ENCODE measurements around the gene LCN10.
"Not testable (repeated sequence)": the region's sequence is repeated elsewhere in the genome, so short reads cannot be mapped to it uniquely, and the experiment has no call there.

Gene LCN10

DNA sequence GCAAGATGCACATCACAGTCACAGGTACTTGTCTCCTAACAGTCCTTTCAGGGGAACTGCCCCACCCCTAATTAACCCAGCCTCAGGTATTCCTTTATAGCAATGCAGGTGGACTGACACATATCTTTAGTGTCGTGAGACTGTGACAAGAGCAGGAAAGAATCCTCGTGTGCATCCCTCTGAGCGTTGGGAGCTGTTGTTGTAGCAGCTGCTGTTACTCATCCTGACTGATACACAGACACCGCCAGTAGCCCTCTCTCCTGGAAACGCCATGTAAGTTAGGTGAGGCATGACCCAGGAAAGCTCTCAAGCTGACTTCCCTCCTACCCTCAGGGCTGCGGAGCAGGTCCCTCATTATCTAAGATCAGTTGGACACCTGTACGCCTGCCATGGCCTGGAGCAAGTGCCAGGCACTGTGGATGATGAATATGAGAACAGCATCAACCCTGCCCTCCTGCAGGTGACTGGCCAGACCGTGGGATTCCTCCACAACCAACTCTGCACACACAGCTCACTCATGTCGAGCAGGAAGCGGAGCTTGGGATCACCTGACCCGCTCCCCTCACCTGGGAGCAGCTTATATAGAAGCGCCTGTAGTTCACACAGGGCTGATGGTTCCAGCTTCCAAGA is 31.8 kb upstream of the LCN10 start:
- DNase-seq, result peak in 3 of 10 donors; percentile 27 to 64 (median 33)
- intact Hi-C loops (cut with DNase I), result no loop called here

GRCh38 chr9:136773386-136774044 is 30.8 kb upstream of the LCN10 start:
- intact Hi-C loops (cut with DNase I), result no loop called here
- peak in 5 of 10 donors; percentile 56 to 89 (median 78) for DNase-seq

- peak in 3 of 10 donors; percentile 10 to 44 (median 15) for DNase-seq
- intact Hi-C loops (cut with DNase I), result no loop called here
These were observed 29.2 kb upstream of the LCN10 start for GRCh38 chr9:136771907-136772415.

DNA sequence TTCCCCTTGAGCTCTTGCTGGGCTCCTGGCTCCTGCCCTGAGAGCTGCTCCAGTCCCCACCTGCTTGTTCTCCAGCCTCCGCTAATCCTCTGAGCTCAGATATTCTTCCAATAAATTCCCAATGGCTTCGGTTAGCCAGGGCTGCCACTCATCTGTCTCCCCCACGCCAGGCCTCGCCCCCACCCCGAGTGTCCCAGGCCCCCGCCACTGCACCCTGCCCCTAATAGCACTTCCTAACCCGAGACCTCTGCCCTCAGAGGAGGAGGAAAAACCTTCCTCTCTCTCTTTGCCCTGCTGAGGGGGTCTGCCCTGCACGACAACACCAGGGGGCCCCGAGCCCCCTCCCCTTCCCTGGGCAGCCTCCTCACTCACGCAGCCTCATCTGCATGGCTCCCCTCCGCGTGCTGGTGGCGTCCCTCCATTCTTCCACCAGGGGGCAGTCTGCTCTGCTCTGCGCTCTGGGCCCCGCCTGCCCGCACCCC is 27.0 kb upstream of the LCN10 start:
- DNase-seq, result peak in 6 of 10 donors; percentile 47 to 89 (median 68)
- intact Hi-C loops (cut with DNase I), result no loop called here

DNA sequence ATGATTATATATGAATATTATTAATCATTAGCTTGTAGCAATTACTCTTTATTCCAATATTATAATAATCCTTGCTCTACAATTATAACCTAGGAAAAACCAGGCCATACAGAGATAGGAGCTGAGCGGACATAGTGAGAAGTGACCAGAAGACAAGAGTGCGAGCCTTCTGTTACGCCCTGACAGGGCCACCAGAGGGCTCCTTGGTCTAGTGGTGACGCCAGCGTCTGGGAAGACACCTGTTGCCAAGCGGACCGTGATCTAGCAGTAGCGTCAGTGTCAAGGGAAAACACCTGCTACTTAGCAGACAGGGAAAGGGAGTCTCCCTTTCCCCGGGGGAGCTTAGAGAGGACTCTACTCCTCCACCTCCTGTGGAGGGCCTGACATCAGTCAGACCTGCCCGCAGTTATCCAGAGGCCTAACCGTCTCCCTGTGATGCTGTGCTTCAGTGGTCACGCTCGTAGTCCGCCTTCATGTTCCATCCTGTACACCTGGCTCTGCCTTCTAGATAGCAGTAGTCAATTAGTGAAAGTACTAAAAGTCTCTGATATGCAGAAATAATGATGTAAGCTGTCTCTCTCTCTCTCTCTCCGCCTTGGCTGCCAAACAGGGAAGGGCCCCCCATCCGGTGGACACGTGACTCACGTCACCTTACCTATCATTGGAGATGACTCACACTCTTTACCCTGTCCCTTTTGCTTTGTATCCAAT is 23.8 kb upstream of the LCN10 start:
- intact Hi-C loops (cut with DNase I), result not testable (repeated sequence)
- DNase-seq, result peak in 8 of 10 donors; percentile 58 to 94 (median 66)

- intact Hi-C loops (cut with DNase I), result not testable (repeated sequence)
- peak in 3 of 10 donors; percentile 24 to 56 (median 52) for DNase-seq
These were observed 23.1 kb upstream of the LCN10 start for GRCh38 chr9:136765745-136766409.

GRCh38 chr9:136765041-136765440 is 22.3 kb upstream of the LCN10 start:
- intact Hi-C loops (cut with DNase I), result no loop called here
- peak in 2 of 10 donors; percentile 58 to 73 for DNase-seq

DNA sequence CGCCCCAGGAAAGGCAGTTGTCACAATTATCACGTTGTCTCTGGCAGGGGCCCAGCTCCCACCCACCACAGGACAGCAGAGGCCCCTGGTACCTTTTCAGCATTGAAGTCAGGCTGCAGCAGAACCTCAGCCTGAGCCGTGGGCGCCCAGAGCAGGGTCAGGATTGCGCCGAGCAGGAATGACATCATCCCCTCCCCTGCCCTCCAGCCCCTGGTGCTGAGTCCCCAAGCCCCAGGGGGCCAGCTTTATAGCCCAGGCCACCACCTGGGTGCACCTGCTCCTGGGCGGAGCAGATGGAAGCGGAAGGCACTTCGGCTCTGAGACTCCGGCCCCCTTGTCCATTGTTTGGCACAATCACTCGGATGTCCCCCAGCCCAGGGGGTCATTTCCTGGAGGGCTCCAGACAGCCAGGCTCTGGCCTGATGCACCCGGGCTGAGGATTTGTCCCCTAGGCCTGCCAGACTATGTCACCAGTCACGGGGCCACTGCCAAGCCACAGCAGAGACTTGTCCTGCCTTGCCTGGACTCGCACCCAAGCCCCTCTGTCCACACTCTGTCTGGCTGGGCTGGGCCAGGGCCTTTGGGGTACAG is 21.7 kb upstream of the LCN10 start, which contains the start of gene LCN15:
TSS of gene LCN15 (minus strand) at position 218 of the 591 bp plus-strand sequence. CDS start at position 188, 30 bp downstream.
- peak in 3 of 10 donors; percentile 39 to 69 (median 67) for DNase-seq
- intact Hi-C loops (cut with DNase I), result no loop called here

DNA sequence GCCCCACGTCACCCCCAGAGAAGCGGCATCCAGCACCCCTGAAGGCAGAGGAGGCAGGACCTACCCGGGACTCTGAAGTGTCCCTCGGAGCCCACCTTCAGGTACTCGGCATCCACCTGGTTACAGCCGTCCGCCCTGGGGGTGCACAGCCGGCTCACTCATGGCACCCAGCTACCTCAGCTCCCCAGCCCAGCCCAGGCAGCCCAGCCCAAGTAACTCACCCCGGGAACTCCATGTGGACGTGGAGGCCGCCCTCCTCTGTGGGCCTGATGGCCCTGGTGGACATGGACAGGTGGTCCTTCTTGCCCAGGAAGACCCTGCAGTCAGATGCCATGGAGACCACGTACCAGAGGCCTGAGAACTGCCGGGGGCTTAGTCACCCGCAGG is 20.9 kb upstream of the LCN10 start:
- DNase-seq, result peak in 3 of 10 donors; percentile 50 to 73 (median 61)
- intact Hi-C loops (cut with DNase I), result no loop called here

- DNase-seq, result peak in 4 of 10 donors; percentile 2 to 75 (median 60)
- intact Hi-C loops (cut with DNase I), result no loop called here
These were observed 20.3 kb upstream of the LCN10 start for GRCh38 chr9:136762915-136763648.

DNA sequence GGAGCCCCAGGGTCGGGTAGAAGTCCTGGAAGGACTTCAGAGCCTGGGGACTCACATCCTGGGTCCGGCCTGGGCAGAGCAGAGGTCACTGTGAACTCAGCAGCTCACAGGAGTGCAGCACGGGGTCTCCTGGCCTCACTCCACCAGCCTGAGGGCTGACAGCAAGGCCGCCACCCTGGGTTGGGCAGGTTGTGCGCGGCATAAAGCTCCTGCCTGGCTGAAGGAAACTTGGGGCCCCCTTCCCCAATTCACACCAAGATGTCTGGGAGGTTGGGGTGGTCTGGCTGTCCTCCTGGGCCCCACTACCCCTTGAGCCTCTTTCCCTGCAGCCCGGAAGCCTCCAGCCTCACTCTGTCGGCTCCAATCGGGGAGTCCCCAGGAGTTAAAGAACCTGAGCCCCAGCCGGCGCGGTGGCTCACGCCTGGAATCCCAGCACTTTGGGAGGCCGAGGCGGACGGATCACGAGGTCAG is 19.5 kb upstream of the LCN10 start:
- DNase-seq, result peak in 4 of 10 donors; percentile 5 to 76 (median 52)
- intact Hi-C loops (cut with DNase I), result no loop called here

GRCh38 chr9:136761545-136761981 is 18.8 kb upstream of the LCN10 start:
- DNase-seq, result peak in 4 of 10 donors; percentile 10 to 56 (median 38)
- intact Hi-C loops (cut with DNase I), result no loop called here

DNA sequence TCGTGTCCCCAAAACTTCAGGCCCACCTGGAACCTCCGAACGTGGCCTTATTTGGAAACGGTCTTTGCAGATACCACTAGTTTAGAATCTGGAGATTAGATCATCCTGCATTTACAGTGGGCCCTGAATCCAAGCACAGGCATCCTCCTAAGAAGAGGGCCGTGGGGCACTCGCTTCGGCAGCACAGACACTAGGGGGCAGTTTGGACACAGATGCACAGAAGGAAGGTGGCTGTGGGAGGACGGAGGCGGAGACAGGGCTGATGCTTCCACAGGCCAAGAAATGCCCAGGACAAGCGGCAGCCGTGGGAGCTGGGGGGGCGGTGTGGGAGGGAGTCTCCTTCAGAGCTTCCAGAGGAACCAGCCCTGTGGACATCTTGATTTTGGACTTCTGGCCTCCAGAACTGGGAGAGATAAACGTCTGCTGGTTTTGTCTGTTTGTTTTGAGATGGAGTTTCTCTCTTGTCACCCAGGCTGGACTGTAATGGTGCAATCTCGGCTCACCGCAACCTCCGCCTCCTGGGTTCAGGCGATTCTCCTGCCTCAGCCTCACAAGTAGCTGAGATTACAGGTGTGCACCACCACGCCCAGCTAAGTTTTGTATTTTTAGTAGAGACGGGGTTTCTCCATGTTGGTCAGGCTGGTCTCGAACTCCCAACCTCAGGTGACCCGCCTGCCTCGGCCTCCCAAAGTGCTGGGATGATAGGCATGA is 18.2 kb upstream of the LCN10 start:
- DNase-seq, result peak; percentile 44 to 95 (median 69)
- intact Hi-C loops (cut with DNase I), result not testable (repeated sequence)

- DNase-seq, result peak in 4 of 10 donors; percentile 11 to 87 (median 72)
- intact Hi-C loops (cut with DNase I), result no loop called here
These were observed 17.7 kb upstream of the LCN10 start for GRCh38 chr9:136760424-136760823.

- peak in 4 of 10 donors; percentile 6 to 72 (median 62) for DNase-seq
These were observed 16.9 kb upstream of the LCN10 start for GRCh38 chr9:136759436-136760325.

GRCh38 chr9:136759001-136759400 is 16.3 kb upstream of the LCN10 start:
- intact Hi-C loops (cut with DNase I), result no loop called here
- DNase-seq, result peak in 3 of 10 donors; percentile 35 to 43 (median 43)

More at GRCh38 chr9:136759436-136760325, 16.9 kb upstream of the LCN10 start:
- intact Hi-C loops (cut with DNase I), result no loop called here

DNA sequence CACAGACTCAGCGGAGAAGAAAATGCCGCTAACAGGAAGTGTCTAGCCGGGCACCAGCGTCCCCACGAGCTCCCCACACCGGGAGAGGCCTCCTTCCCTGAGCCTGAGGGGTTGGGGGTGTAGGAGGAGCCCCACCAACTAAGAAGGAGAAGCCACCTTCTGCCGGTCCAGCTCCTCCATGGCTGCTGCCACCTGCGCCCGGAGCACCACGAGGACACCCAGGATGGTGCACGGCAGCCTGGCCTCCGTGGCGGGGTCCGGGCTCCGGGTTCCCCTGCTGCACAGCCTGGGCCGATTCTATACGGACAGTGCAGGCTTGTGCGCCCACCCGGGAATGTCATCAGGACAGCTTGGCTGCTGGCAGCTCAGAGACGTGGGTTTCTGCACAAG is 15.0 kb upstream of the LCN10 start:
- peak in 2 of 10 donors; percentile 80 to 87 for DNase-seq
- intact Hi-C loops (cut with DNase I), result no loop called here

Measured in posterior cingulate gyrus (tissue), 11 donors.